H9 (cell line): ENCODE data around the gene IL20RA. TPM values are rescaled to one million over a fixed set of nuclear protein-coding genes. Genes with fewer than 3 reads are reported as not detected.

Experiments
- DNase-seq: peaks from one replicate; pipeline ENCODE4 v3.0.0-alpha.2; 2017
- H2AFZ ChIP-seq: one replicate; pipeline ENCODE4 v1.6.1; 2013; ENCODE audit warnings: mild to moderate bottlenecking, low read length, control low read depth, moderate library complexity
- H2AK5ac ChIP-seq: 2 replicates; pipeline ENCODE4 v1.6.1; 2013; ENCODE audit warnings: low read length, control low read depth, mixed read lengths; ENCODE audit not compliant: insufficient read length
- H2BK120ac ChIP-seq: one replicate; pipeline ENCODE4 v1.6.1; 2013; ENCODE audit warnings: low read depth, mild to moderate bottlenecking, low read length, control low read depth, inconsistent platforms; ENCODE audit not compliant: poor library complexity, severe bottlenecking
- H2BK12ac ChIP-seq: 2 replicates; pipeline ENCODE4 v1.6.1; 2013; ENCODE audit warnings: low read length, control low read depth, mixed read lengths, low read depth; ENCODE audit not compliant: insufficient read length
- H2BK15ac ChIP-seq: 2 replicates; pipeline ENCODE4 v1.6.1; 2013; ENCODE audit warnings: low read depth, low read length, control low read depth
- H2BK20ac ChIP-seq: one replicate; pipeline ENCODE4 v1.6.1; 2013; ENCODE audit warnings: low read depth, mild to moderate bottlenecking, low read length, control low read depth, inconsistent platforms; ENCODE audit not compliant: poor library complexity, severe bottlenecking
- H2BK5ac ChIP-seq: 2 replicates; pipeline ENCODE4 v1.6.1; 2013; ENCODE audit warnings: low read length, control low read depth, mixed read lengths; ENCODE audit not compliant: insufficient read length
- H3K14ac ChIP-seq: 2 replicates; pipeline ENCODE4 v1.6.1; 2013; ENCODE audit warnings: low read length, control low read depth; ENCODE audit not compliant: insufficient read depth
- H3K18ac ChIP-seq: 2 replicates; pipeline ENCODE4 v1.6.1; 2013; ENCODE audit warnings: low read depth, mild to moderate bottlenecking, mixed read lengths, low read length, control low read depth; ENCODE audit not compliant: insufficient read length
- H3K23ac ChIP-seq: 2 replicates; pipeline ENCODE4 v1.6.1; 2013; ENCODE audit warnings: low read length, control low read depth, mixed read lengths, low read depth; ENCODE audit not compliant: insufficient read length
- H3K23me2 ChIP-seq: 2 replicates; pipeline ENCODE4 v1.6.1; 2013; ENCODE audit warnings: low read depth, mild to moderate bottlenecking, mixed read lengths, low read length, control low read depth; ENCODE audit not compliant: insufficient read length, poor library complexity, severe bottlenecking
- H3K27ac ChIP-seq: 2 replicates; pipeline ENCODE4 v1.5.1; 2013; ENCODE audit warnings: low read length, control low read depth, mixed read lengths, low read depth; ENCODE audit not compliant: insufficient read length
- H3K27me3 ChIP-seq: 2 replicates; pipeline ENCODE4 v1.6.1; 2013; ENCODE audit warnings: low read length, control low read depth, inconsistent platforms; ENCODE audit not compliant: insufficient read depth
- H3K4ac ChIP-seq: 2 replicates; pipeline ENCODE4 v1.6.1; 2013; ENCODE audit warnings: low read depth, mild to moderate bottlenecking, control low read depth, inconsistent platforms, low read length, moderate library complexity
- H3K4me1 ChIP-seq: 2 replicates; pipeline ENCODE4 v1.6.1; 2013; ENCODE audit warnings: low read length, control low read depth, inconsistent platforms; ENCODE audit not compliant: insufficient read depth
- H3K4me2 ChIP-seq: 2 replicates; pipeline ENCODE4 v1.6.1; 2013; ENCODE audit warnings: low read length, control low read depth, mixed read lengths; ENCODE audit not compliant: insufficient read length, insufficient read depth
- H3K56ac ChIP-seq: 2 replicates; pipeline ENCODE4 v1.6.1; 2013; ENCODE audit warnings: low read depth, mild to moderate bottlenecking, mixed read lengths, low read length, control low read depth; ENCODE audit not compliant: insufficient read length
- H3K79me1 ChIP-seq: 2 replicates; pipeline ENCODE4 v1.6.1; 2013; ENCODE audit warnings: low read depth, mild to moderate bottlenecking, moderate library complexity, low read length, control low read depth, inconsistent platforms; ENCODE audit not compliant: insufficient read depth, poor library complexity, severe bottlenecking
- H3K79me2 ChIP-seq: 2 replicates; pipeline ENCODE4 v1.6.1; 2013; ENCODE audit warnings: low read length, control low read depth, inconsistent platforms; ENCODE audit not compliant: insufficient read depth
- H3K9ac ChIP-seq: 2 replicates; pipeline ENCODE4 v1.6.1; 2013; ENCODE audit warnings: low read length, control low read depth, mixed read lengths; ENCODE audit not compliant: insufficient read length; ENCODE audit errors: extremely low read depth
- H3K9me3 ChIP-seq: one replicate; pipeline ENCODE4 v1.6.1; 2013; ENCODE audit warnings: low read depth, low read length, inconsistent platforms; ENCODE audit not compliant: control insufficient read depth
- H3T11ph ChIP-seq: one replicate; pipeline ENCODE4 v1.6.1; 2013; ENCODE audit warnings: mild to moderate bottlenecking, low read length, control low read depth, inconsistent platforms
- H4K20me1 ChIP-seq: one replicate; pipeline ENCODE4 v1.6.1; 2013; ENCODE audit not compliant: control insufficient read depth, insufficient read length, insufficient read depth
- H4K5ac ChIP-seq: 2 replicates; pipeline ENCODE4 v1.6.1; 2013; ENCODE audit warnings: low read depth, mild to moderate bottlenecking, mixed read lengths, low read length, control low read depth; ENCODE audit not compliant: insufficient read length
- H4K8ac ChIP-seq: replicated peaks from 2 replicates; pipeline ENCODE4 v1.6.1; 2013; ENCODE audit warnings: low read length, control low read depth, mixed read lengths, low read depth; ENCODE audit not compliant: insufficient read length
- H4K91ac ChIP-seq: 2 replicates; pipeline ENCODE4 v1.6.1; 2013; ENCODE audit warnings: low read depth, mild to moderate bottlenecking, moderate library complexity, mixed read lengths, low read length, control low read depth; ENCODE audit not compliant: insufficient read length
- H3K27ac Mint-ChIP-seq, 3 experiments: 2 replicates in 2 of 3; 3 replicates in 1 of 3; pipeline ENCODE4 v1.8.0; 2020 to 2021; ENCODE audit warnings: mixed read lengths in 3 of 3, mild to moderate bottlenecking in 1 of 3, moderate library complexity in 1 of 3
- H3K27me3 Mint-ChIP-seq: 2 replicates; pipeline ENCODE4 v1.8.0; 2021; ENCODE audit warnings: low read depth, mild to moderate bottlenecking, moderate library complexity, mixed read lengths
- H3K36me3 Mint-ChIP-seq, 3 experiments: 2 replicates in 2 of 3; 3 replicates in 1 of 3; pipeline ENCODE4 v1.8.0; 2020 to 2021; ENCODE audit warnings: low read depth in 3 of 3, mixed read lengths in 3 of 3; ENCODE audit not compliant: insufficient read depth in 1 of 3
- H3K4me1 Mint-ChIP-seq, 2 experiments: 2 replicates each; pipeline ENCODE4 v1.8.0; 2020; ENCODE audit warnings: mixed read lengths in 2 of 2
- H3K4me3 Mint-ChIP-seq, 2 experiments: 2 replicates in 1 of 2; 3 replicates in 1 of 2; pipeline ENCODE4 v1.8.0; 2020 to 2021; ENCODE audit warnings: mild to moderate bottlenecking in 2 of 2, mixed read lengths in 2 of 2, moderate library complexity in 1 of 2
- H3K9me3 Mint-ChIP-seq, 2 experiments: 2 replicates in 1 of 2; 3 replicates in 1 of 2; pipeline ENCODE4 v1.8.0; 2020; ENCODE audit warnings: mild to moderate bottlenecking in 2 of 2, mixed read lengths in 2 of 2, moderate library complexity in 1 of 2
- CTCF ChIP-seq: fragments of 200-600 bp; sonication (generic); conservative IDR thresholded peaks from 3 replicates; pipeline ENCODE4 v1.8.0; 2021; ENCODE audit warnings: antibody characterized with exemption, mild to moderate bottlenecking
- WGBS: extraction: QIAGEN DNeasy Blood & Tissue Kit; methylation state at CpG from one replicate; pipeline ENCODE4 v1.1.7; 2013; ENCODE audit warnings: missing lambda C conversion rate, low lambda C conversion rate, mixed read lengths; ENCODE audit not compliant: insufficient read length; ENCODE audit errors: extremely low coverage; 5-methylcytosine and 5-hydroxymethylcytosine counted together
- total RNA-seq: library from RNA; stranded (reverse); gene quantifications from 2 replicates; pipeline ENCODE4 v1.2.1, GENCODE V29; 2021

The IL20RA gene
- total RNA-seq, 1 experiment from 2014 or later, result 0.74 TPM

GRCh38 chr6:137039010-137039409, 5.8 kb downstream of the IL20RA start:
- no peaks in the 10 kb centered on the region for H4K20me1 ChIP-seq
- no peaks in the 10 kb centered on the region for H3K4me1 ChIP-seq
- H4K91ac ChIP-seq, result no peak overlapping the region
- Mint-ChIP-seq H3K9me3 (peaks cover 0 to 2% of the 10 kb centered on the region in 2 experiments; a peak in 2 of 5 replicates), H3K27me3 (peaks cover 30% of the 10 kb centered on the region), H3K4me1 (peaks cover 3% of the 10 kb centered on the region in 2 experiments; a peak in 3 of 4 replicates), H3K4me3 (no peak overlapping the region), H3K27ac (no peak overlapping the region), H3K36me3 (peaks cover 0 to 2% (median 0%) of the 10 kb centered on the region in 3 experiments; a peak in 1 of 7 replicates)
- no peak overlapping the region for H2BK15ac ChIP-seq
- no peaks in the 10 kb centered on the region for H3K27me3 ChIP-seq
- no peak for TF ChIP-seq CTCF
- H3K4ac ChIP-seq, result no peak overlapping the region
- H4K8ac ChIP-seq, result no peak overlapping the region
- no peak overlapping the region for H4K5ac ChIP-seq
- H2BK12ac ChIP-seq, result no peak overlapping the region
- no peaks in the 10 kb centered on the region for H3K79me1 ChIP-seq
- no peak overlapping the region for H3K56ac ChIP-seq
- whole genome bisulfite sequencing, result no CpG with 5 or more reads among the region's 4 CpGs
- H3K79me2 ChIP-seq, result no peaks in the 10 kb centered on the region
- no peak overlapping the region for H3T11ph ChIP-seq
- no peak for DNase-seq
- H3K9ac ChIP-seq, result no peak overlapping the region
- H2AK5ac ChIP-seq, result no peak overlapping the region
- no peak overlapping the region for H2AFZ ChIP-seq
- H3K27ac ChIP-seq, result no peak overlapping the region
- no peak overlapping the region for H3K14ac ChIP-seq
- no peaks in the 10 kb centered on the region for H3K23me2 ChIP-seq
- H3K23ac ChIP-seq, result no peak overlapping the region
- no peak overlapping the region for H2BK20ac ChIP-seq
- H3K18ac ChIP-seq, result no peak overlapping the region
- H3K4me2 ChIP-seq, result no peak overlapping the region
- H2BK120ac ChIP-seq, result no peak overlapping the region
- no peak overlapping the region for H2BK5ac ChIP-seq
- H3K9me3 ChIP-seq, result no peaks in the 10 kb centered on the region
